GM13976 (cell line): Measurements from ENCODE around the gene CYTH1.

ENCODE experiments used
- DNase-seq: peaks from one replicate; pipeline ENCODE4 v3.0.0; 2012; ENCODE audit warnings: low spot score
- in situ Hi-C: fragments of 300-500 bp; cut with MboI; formaldehyde crosslinking; loops from one replicate; pipeline ENCODE4 v1.12.0; 2022; ENCODE audit warnings: low sequenced_read_pairs, mixed read lengths, inconsistent platforms; ENCODE audit not compliant: unreplicated experiment
- TF ChIP-seq, protein P1 (sequence below): IDR thresholded peaks from 2 replicates; pipeline ENCODE4 v1.5.1; 2012; ENCODE audit warnings: borderline replicate concordance, mild to moderate bottlenecking; ENCODE audit not compliant: insufficient read depth; ENCODE audit errors: extremely low read depth, missing control alignments, control extremely low read depth

Gene CYTH1

DNA sequence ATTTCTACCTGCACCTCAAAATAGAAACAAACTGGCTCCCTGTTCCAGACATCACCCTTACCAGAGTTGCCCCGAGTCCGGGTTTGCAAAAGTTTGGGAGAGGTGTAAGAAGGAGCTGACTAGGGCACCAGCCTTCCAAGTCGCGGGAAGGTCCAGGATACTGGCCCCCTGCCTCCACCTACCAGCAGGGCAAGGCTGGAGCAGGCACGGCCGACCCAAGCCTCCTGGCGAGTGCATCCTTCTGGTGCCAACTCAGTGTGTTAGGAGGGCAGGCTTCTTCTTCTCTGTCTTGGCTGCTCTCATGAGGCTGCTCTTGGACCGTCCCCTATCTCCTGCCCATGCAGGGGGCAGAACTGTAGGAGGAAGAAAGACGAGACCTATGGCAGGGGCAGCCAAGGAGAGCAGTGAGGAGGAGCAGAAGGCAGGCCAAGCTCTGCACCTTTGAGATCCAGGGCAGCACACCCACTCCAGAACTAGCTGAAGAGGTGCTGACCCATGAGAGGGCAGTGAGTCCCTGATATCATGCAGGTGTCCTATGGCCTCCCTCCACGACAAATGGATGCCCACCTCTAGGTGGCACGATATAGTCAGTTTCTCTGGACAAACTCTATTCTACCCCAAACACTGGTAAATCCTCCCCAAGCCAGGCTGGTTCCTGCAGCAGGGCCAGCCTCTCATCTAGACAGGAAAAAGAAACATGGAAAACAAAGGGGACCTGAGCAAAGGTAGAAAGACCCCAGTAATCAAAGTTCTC lies 54.4 kb downstream of the CYTH1 start:
- no peak for DNase-seq
- TF ChIP-seq, protein P1, sequence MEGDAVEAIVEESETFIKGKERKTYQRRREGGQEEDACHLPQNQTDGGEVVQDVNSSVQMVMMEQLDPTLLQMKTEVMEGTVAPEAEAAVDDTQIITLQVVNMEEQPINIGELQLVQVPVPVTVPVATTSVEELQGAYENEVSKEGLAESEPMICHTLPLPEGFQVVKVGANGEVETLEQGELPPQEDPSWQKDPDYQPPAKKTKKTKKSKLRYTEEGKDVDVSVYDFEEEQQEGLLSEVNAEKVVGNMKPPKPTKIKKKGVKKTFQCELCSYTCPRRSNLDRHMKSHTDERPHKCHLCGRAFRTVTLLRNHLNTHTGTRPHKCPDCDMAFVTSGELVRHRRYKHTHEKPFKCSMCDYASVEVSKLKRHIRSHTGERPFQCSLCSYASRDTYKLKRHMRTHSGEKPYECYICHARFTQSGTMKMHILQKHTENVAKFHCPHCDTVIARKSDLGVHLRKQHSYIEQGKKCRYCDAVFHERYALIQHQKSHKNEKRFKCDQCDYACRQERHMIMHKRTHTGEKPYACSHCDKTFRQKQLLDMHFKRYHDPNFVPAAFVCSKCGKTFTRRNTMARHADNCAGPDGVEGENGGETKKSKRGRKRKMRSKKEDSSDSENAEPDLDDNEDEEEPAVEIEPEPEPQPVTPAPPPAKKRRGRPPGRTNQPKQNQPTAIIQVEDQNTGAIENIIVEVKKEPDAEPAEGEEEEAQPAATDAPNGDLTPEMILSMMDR, result peak; percentile 12
- in situ Hi-C loops, result no loop called here

DNA sequence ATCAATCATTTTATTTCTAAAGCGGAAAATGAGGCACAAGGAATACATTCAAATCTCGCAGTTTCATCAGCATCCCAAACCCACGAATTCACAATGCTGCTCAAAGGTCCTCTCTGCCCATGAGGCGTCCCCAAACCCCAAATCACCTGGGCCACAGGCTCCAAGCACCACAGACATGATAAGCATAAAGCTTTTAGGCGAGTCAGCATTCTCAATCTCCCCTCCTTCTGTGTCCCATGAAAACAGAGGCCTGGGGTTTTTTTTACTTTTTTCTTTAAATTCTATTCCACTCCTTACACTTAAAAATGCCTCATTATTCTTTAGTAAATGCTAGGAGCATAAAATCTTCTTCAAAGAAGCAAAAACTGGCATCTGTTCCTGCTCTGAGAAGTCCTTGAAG lies 55.0 kb downstream of the CYTH1 start:
- in situ Hi-C loops, result no loop called here
- TF ChIP-seq, protein P1, result no peak
- no peak for DNase-seq

DNA sequence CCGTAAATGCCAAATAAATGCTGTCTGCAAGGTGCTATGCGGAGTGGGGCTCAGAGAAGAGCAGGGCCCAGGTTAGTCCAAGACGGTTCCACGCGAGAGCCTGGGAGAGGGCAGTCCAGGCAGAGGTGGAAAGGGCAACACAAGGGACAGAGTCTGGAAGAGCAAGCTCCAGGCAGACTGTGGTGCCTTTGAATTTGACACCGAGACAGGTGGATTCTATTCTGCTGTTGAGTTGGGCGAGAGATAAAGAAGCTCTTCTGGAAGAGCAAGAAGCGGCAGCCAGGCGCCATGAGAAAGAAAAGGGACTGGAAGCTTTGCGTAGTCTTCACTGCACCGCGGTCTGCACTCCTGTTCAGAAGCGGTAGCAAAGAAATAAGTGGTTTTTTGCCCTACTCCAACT lies 55.6 kb downstream of the CYTH1 start:
- no peak for DNase-seq
- in situ Hi-C loops, result no loop called here
- TF ChIP-seq, protein P1, result no peak

DNA sequence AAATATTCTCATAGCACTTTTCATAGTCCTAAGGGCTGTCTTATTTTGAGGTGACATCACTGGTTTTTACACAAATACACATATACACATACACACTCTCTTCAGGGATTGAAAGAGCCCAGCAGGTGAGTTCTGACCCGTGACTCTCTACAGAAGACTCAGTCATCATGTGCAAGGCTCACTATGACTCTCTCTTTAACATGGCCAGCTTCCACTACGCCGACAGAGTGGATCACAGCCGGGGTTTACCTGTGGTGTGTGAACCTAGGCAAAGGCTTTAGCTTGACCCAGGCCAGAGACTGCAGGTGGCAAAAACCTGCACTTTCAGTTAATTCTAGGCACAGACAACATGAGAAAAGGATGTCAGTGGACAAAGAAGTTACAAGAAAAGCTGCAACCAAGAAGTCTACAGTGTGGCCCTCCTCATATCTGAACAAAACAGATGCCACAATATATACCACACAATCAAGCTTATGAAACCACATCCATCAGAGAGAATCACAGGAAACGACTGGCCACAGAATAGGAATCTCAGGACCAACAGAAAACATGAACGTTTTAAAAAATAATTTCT lies 56.5 kb downstream of the CYTH1 start:
- DNase-seq, result peak; percentile 63
- TF ChIP-seq, protein P1, result no peak

DNA sequence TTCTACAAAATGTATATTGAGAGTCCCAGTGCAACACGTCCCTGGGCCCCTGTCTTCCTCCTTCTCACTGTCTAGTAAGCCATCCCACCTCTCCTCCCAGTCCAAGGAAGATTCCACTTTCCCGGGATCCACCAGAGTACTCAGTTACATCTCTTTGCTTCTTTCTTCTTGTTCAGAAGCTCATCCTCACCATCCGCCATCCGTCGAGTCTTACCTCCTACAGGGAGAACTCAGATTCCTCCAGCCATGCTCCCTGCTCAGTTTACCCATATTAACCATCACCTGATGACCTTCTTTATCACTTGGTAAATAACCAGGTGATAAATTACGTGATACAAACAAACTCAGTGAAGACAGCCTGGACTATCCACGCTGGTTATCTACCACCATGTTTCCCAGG lies 57.1 kb downstream of the CYTH1 start:
- no peak for DNase-seq
- TF ChIP-seq, protein P1, result no peak
- in situ Hi-C loops, result no loop called here

More for the DNA sequence above, 56.5 kb downstream of the CYTH1 start:
- in situ Hi-C loops, result no loop called here

DNA sequence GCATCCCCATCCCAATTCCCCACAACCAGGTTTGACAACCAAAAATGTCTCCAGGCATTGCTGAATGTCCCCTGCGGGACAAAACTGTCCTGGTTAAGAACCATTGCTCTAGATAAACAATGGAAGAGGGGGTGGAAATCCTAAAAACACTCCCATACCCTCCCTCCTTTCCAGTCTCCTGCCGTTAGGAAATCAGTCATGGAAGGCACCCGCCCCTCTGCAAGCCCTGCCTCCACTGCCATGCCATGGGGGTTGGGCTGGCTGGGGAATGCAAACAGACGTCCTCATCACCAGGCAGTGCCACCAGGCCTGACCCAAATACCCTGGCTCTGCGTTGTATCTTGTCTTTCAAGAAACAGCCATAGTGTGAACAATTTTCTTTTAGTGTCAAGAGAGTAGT lies 57.5 kb downstream of the CYTH1 start:
- in situ Hi-C loops, result no loop called here
- no peak for DNase-seq
- TF ChIP-seq, protein P1, result no peak
